A549 (cell line): ENCODE measurements around the gene ZNF326.

Experiments
- EP300 ChIP-seq, 2 experiments: fragments of >200 bp; sonication (Bioruptor Twin); formaldehyde crosslinking; IDR thresholded peaks; 2 replicates in 1 of 2; 3 replicates in 1 of 2; pipeline ENCODE4 v1.6.1; 2016 to 2017
- ESRRA ChIP-seq: fragments of 150-350 bp; IDR thresholded peaks from 2 replicates; pipeline ENCODE4 v1.6.1; 2014; ENCODE audit warnings: mild to moderate bottlenecking, low read length, borderline replicate concordance
- JUNB ChIP-seq: fragments of >200 bp; sonication (Bioruptor Twin); formaldehyde crosslinking; IDR thresholded peaks from 2 replicates; pipeline ENCODE4 v1.6.1; 2016
- MAFK ChIP-seq: fragments of 450-650 bp; IDR thresholded peaks from 2 replicates; pipeline ENCODE4 v1.6.1; 2014; ENCODE audit not compliant: partially characterized antibody
- MYC ChIP-seq: IDR thresholded peaks from 2 replicates; pipeline ENCODE4 v1.6.1; 2012; ENCODE audit warnings: mild to moderate bottlenecking, inconsistent platforms, low read length, improper control_type of control experiment, borderline replicate concordance
- NPAS2 ChIP-seq: fragments of 250-450 bp; sonication (Bioruptor Pico); IDR thresholded peaks from 2 replicates; pipeline ENCODE4 v1.8.0; 2022; ENCODE audit warnings: mild to moderate bottlenecking, moderate library complexity, borderline replicate concordance
- PHF8 ChIP-seq: fragments of 200-600 bp; sonication (generic); IDR thresholded peaks from 2 replicates; pipeline ENCODE4 v1.6.1; 2016; ENCODE audit warnings: low read depth, mild to moderate bottlenecking, antibody characterized with exemption, moderate library complexity, borderline replicate concordance
- POLR2A ChIP-seq: IDR thresholded peaks from 2 replicates; pipeline ENCODE4 v1.6.1; 2012; ENCODE audit warnings: mild to moderate bottlenecking, low read length
- RARB ChIP-seq: fragments of 250-450 bp; sonication (Bioruptor Pico); IDR thresholded peaks from 2 replicates; pipeline ENCODE4 v1.8.0; 2021; ENCODE audit warnings: mild to moderate bottlenecking, moderate library complexity
- USF2 ChIP-seq: fragments of 450-650 bp; IDR thresholded peaks from 2 replicates; pipeline ENCODE4 v1.6.1; 2014; ENCODE audit warnings: antibody characterized with exemption
- ZC3H11A ChIP-seq: fragments of 450-650 bp; IDR thresholded peaks from 2 replicates; pipeline ENCODE4 v1.6.1; 2014; ENCODE audit warnings: antibody characterized with exemption, mild to moderate bottlenecking
- TF ChIP-seq, protein P1 (sequence below): IDR thresholded peaks from 2 replicates; pipeline ENCODE4 v1.6.1; 2012
- TF ChIP-seq, protein P2 (sequence below): fragments of >200 bp; sonication (Bioruptor Twin); formaldehyde crosslinking; IDR thresholded peaks from 3 replicates; pipeline ENCODE4 v1.5.1; 2016

DNA sequence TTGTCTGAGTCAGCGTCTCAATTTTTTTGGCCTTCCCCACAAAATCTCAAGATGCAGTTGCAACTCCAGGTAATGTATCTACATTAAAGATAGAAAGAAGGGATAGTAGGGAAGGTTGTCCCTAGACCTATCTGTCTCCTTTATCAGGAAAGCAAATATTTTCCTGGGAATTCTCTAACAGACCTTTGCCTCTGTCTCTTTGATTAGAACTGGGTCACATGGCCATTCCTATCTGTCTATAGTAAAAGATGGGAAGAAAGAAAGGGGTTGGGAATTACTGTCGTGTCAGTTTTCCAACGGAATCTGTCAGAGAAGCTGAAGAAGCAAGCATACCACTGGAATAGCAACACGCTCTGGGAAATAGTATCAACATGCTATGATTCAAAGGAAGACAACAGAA lies 48.7 kb downstream of the ZNF326 start:
- TF ChIP-seq, protein P1, sequence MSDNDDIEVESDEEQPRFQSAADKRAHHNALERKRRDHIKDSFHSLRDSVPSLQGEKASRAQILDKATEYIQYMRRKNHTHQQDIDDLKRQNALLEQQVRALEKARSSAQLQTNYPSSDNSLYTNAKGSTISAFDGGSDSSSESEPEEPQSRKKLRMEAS = no peak
- TF ChIP-seq RARB (CRISPR knock-in tag) (no peak), EP300 (IDR thresholded peaks at IDR 0.05) (no peak), MAFK (no peak), NPAS2 (CRISPR knock-in tag) (no peak), JUNB (no peak), POLR2A (no peak), USF2 (no peak), MYC (no peak), ESRRA (no peak), ZC3H11A (no peak), PHF8 (no peak)
- TF ChIP-seq, protein P2, sequence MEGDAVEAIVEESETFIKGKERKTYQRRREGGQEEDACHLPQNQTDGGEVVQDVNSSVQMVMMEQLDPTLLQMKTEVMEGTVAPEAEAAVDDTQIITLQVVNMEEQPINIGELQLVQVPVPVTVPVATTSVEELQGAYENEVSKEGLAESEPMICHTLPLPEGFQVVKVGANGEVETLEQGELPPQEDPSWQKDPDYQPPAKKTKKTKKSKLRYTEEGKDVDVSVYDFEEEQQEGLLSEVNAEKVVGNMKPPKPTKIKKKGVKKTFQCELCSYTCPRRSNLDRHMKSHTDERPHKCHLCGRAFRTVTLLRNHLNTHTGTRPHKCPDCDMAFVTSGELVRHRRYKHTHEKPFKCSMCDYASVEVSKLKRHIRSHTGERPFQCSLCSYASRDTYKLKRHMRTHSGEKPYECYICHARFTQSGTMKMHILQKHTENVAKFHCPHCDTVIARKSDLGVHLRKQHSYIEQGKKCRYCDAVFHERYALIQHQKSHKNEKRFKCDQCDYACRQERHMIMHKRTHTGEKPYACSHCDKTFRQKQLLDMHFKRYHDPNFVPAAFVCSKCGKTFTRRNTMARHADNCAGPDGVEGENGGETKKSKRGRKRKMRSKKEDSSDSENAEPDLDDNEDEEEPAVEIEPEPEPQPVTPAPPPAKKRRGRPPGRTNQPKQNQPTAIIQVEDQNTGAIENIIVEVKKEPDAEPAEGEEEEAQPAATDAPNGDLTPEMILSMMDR = no peak
